ENCODE measurements around the gene FNBP1L. TPM values are rescaled to one million over a fixed set of nuclear protein-coding genes. Genes with fewer than 3 reads are reported as not detected.
"Not testable (repeated sequence)": the region's sequence is repeated elsewhere in the genome, so short reads cannot be mapped to it uniquely, and the experiment has no call there.

FNBP1L gene
- total and polyA plus RNA-seq, 3 donors from 2014 or later, result 21.9 to 54.4 (median 46.5) TPM

GRCh38 chr1:93459126-93459525, 11.2 kb downstream of the FNBP1L start:
- TF ChIP-seq POLR2A (IDR thresholded peaks at IDR 0.05) (no peak), CTCF (IDR thresholded peaks at IDR 0.05) (no peak)
- WGBS, 2 donors, result 90 to 95% methylated on average over 3 of the region's 3 CpGs
- intact Hi-C loops (cut with DNase I; ENCODE audit: low total_unique reads), result no loop called here
- H3K9me3 ChIP-seq, result no peaks in the 10 kb centered on the region
- H3K27me3 ChIP-seq, result no peaks in the 10 kb centered on the region
- H3K4me1 ChIP-seq, result no peaks in the 10 kb centered on the region
- H3K4me3 ChIP-seq, result no peak overlapping the region
- no peaks in the 10 kb centered on the region for H3K36me3 ChIP-seq (ENCODE audit: low read depth, missing control alignments)
- no peak overlapping the region for H3K27ac ChIP-seq
- no peak for DNase-seq

- DNase-seq, result no peak
- no peaks in the 10 kb centered on the region for H3K9me3 ChIP-seq
- no peaks in the 10 kb centered on the region for H3K36me3 ChIP-seq (ENCODE audit: low read depth, missing control alignments)
- TF ChIP-seq CTCF (IDR thresholded peaks at IDR 0.05) (no peak), POLR2A (IDR thresholded peaks at IDR 0.05) (no peak)
- intact Hi-C loops (cut with DNase I; ENCODE audit: low total_unique reads), result no loop called here
- H3K4me3 ChIP-seq, result no peak overlapping the region
- no peak overlapping the region for H3K27ac ChIP-seq
- WGBS, 2 donors, result 86 to 88% methylated on average over 5 of the region's 5 CpGs
- H3K27me3 ChIP-seq, result no peaks in the 10 kb centered on the region
- no peaks in the 10 kb centered on the region for H3K4me1 ChIP-seq
Observed at GRCh38 chr1:93461236-93461635, 13.3 kb downstream of the FNBP1L start.

GRCh38 chr1:93463960-93464359, 16.0 kb downstream of the FNBP1L start:
- Histone ChIP-seq H3K36me3 (ENCODE audit: low read depth, missing control alignments) (no peaks in the 10 kb centered on the region), H3K4me3 (no peak overlapping the region), H3K27me3 (no peaks in the 10 kb centered on the region), H3K27ac (no peak overlapping the region), H3K9me3 (no peaks in the 10 kb centered on the region), H3K4me1 (no peaks in the 10 kb centered on the region)
- 93 to 98% methylated on average over 1 of the region's 1 CpG for WGBS, 2 donors
- DNase-seq, result no peak
- TF ChIP-seq CTCF (IDR thresholded peaks at IDR 0.05) (no peak), POLR2A (IDR thresholded peaks at IDR 0.05) (no peak)
- intact Hi-C loops (cut with DNase I; ENCODE audit: low total_unique reads), result no loop called here

GRCh38 chr1:93465371-93466082, 17.6 kb downstream of the FNBP1L start:
- H3K9me3 ChIP-seq; H3K36me3 ChIP-seq (ENCODE audit: low read depth, missing control alignments); intact Hi-C loops (cut with DNase I; ENCODE audit: low total_unique reads); H3K4me3 ChIP-seq; H3K4me1 ChIP-seq; H3K27me3 ChIP-seq; H3K27ac ChIP-seq; DNase-seq: not testable (repeated sequence)
- WGBS, 2 donors, result 89 to 98% methylated on average over 5 of the region's 6 CpGs

- TF ChIP-seq CTCF (IDR thresholded peaks at IDR 0.05) (no peak), POLR2A (IDR thresholded peaks at IDR 0.05) (no peak)
- DNase-seq, result no peak
- Histone ChIP-seq H3K27me3 (no peaks in the 10 kb centered on the region), H3K9me3 (no peaks in the 10 kb centered on the region), H3K36me3 (ENCODE audit: low read depth, missing control alignments) (no peaks in the 10 kb centered on the region), H3K4me1 (no peaks in the 10 kb centered on the region), H3K4me3 (no peak overlapping the region), H3K27ac (no peak overlapping the region)
- 94% methylated on average over 4 of the region's 4 CpGs for WGBS, 2 donors
- intact Hi-C loops (cut with DNase I; ENCODE audit: low total_unique reads), result no loop called here
Observed at GRCh38 chr1:93467606-93468005, 19.7 kb downstream of the FNBP1L start.

Data from testis (tissue), 3 donors.